Measurements from ENCODE around the gene CARMIL1.

Gene CARMIL1

GRCh38 chr6:25329982-25330381 is 50.8 kb downstream of the CARMIL1 start:
- H3K4me3 ChIP-seq (ENCODE audit: low read depth, low read length) = no peak overlapping the region
- TF ChIP-seq, protein P1, sequence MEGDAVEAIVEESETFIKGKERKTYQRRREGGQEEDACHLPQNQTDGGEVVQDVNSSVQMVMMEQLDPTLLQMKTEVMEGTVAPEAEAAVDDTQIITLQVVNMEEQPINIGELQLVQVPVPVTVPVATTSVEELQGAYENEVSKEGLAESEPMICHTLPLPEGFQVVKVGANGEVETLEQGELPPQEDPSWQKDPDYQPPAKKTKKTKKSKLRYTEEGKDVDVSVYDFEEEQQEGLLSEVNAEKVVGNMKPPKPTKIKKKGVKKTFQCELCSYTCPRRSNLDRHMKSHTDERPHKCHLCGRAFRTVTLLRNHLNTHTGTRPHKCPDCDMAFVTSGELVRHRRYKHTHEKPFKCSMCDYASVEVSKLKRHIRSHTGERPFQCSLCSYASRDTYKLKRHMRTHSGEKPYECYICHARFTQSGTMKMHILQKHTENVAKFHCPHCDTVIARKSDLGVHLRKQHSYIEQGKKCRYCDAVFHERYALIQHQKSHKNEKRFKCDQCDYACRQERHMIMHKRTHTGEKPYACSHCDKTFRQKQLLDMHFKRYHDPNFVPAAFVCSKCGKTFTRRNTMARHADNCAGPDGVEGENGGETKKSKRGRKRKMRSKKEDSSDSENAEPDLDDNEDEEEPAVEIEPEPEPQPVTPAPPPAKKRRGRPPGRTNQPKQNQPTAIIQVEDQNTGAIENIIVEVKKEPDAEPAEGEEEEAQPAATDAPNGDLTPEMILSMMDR (conservative IDR thresholded peaks at IDR 0.05; ENCODE audit: low read depth, low read length) = no peak
- no peak for DNase-seq (ENCODE audit: low read depth)

GRCh38 chr6:25330796-25331685 is 51.9 kb downstream of the CARMIL1 start:
- TF ChIP-seq, protein P1 (conservative IDR thresholded peaks at IDR 0.05; ENCODE audit: low read depth, low read length) = no peak
- no peak overlapping the region for H3K4me3 ChIP-seq (ENCODE audit: low read depth, low read length)
- DNase-seq (ENCODE audit: low read depth) = no peak

- no peak overlapping the region for H3K4me3 ChIP-seq (ENCODE audit: low read depth, low read length)
- TF ChIP-seq, protein P1 (conservative IDR thresholded peaks at IDR 0.05; ENCODE audit: low read depth, low read length) = no peak
- DNase-seq (ENCODE audit: low read depth) = no peak
Observed at GRCh38 chr6:25332165-25332564, 53.0 kb downstream of the CARMIL1 start.

GRCh38 chr6:25332655-25333071 is 53.5 kb downstream of the CARMIL1 start:
- no peak for DNase-seq (ENCODE audit: low read depth)
- TF ChIP-seq, protein P1 (conservative IDR thresholded peaks at IDR 0.05; ENCODE audit: low read depth, low read length) = no peak
- H3K4me3 ChIP-seq (ENCODE audit: low read depth, low read length) = no peak overlapping the region

DNA sequence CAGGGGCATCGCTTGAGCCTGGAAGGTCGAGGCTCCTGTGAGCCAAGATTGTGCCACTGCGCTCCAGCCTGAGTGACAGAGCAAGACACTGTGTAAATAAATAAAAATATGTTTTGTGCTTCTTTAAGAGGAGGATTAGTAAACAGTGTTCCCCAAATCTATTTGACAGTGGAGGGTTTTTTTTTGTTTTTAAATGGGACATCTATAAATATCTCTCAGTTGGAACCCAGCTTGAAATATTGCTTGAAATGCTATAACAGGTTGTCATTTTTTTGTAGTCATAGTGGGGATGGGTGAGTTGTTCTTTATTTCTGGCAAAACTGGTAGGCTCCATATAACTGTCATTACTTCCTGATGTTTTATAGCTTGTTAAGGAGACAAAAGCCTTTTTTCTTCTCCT is 54.3 kb downstream of the CARMIL1 start:
- TF ChIP-seq, protein P1 (conservative IDR thresholded peaks at IDR 0.05; ENCODE audit: low read depth, low read length) = no peak
- DNase-seq (ENCODE audit: low read depth) = no peak
- H3K4me3 ChIP-seq (ENCODE audit: low read depth, low read length) = no peak overlapping the region

GRCh38 chr6:25334793-25335192 is 55.6 kb downstream of the CARMIL1 start:
- H3K4me3 ChIP-seq (ENCODE audit: low read depth, low read length) = no peak overlapping the region

More at GRCh38 chr6:25334793-25335192, 55.6 kb downstream of the CARMIL1 start:
- no peak for DNase-seq (ENCODE audit: low read depth)
- TF ChIP-seq, protein P1 (conservative IDR thresholded peaks at IDR 0.05; ENCODE audit: low read depth, low read length) = no peak

All from choroid plexus epithelial cell (primary cell).